ENCODE results near the gene GLO1.
A peak's percentile ranks its signal among the peaks of the same experiment; 100 is the strongest.

GLO1 gene

GRCh38 chr6:38658418-38659167, 44.4 kb downstream of the GLO1 start:
- no peak for DNase-seq (ENCODE audit: low read depth)

- DNase-seq (ENCODE audit: low read depth), result no peak
Observed at GRCh38 chr6:38656896-38657295, 46.0 kb downstream of the GLO1 start.

GRCh38 chr6:38654263-38654662, 48.7 kb downstream of the GLO1 start:
- DNase-seq (ENCODE audit: low read depth), result no peak

DNA sequence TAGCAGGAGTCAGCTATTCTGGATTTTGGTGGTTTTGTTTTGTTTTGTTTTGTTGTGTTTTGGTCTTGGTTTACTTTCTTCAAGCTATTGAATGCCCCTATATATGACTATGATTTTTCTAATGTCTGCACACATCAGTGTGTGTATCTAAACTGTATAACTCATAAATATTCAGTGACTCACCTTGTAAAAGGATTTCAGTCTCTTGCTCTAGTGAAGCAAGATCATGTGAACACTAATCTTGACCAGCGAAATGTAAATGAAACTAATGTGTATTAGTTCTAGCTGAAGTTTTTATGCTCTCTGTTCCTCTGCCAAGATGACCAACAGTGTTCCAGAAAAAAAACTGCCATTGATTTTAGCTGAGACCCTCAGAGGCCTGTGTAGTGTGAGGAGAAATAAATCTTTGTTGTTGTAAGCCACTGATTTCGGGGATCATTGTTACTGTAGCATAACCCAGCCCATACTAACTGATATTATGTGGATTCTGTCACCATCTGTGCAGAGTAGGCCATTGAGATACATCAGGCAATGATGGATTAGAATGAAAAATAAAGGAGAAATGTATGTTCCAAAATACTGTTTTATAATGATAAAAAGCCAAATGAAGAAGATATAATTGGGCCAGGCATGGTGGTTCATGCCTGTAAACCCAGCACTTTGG, 51.7 kb downstream of the GLO1 start:
- DNase-seq (ENCODE audit: low read depth), result no peak

DNA sequence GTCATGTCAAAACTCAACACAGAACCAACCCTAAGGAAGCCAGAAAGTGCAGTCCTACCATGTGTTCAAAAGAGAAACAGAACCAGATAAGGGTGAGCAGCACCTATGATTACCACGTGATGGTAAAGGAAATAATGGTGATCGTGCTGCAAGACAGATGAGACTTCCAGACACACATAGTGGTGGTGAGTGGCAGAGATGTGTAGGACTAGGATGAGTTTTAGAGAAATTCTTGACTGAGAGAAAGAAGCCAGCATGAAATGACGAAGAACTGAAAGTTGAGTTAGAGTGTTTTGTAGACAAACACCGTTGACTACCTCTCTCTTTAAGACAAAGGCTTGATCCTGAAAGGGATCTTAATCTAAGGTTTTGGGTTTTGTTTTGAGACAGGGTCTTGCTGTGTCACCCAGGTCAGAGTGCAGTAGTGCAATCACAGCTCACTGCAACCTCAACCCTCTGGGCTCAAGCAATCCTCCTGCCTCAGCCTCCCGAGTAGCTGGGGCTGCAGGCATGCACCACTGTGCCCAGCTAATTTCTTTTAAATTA, 52.7 kb downstream of the GLO1 start:
- DNase-seq (ENCODE audit: low read depth), result no peak

DNA sequence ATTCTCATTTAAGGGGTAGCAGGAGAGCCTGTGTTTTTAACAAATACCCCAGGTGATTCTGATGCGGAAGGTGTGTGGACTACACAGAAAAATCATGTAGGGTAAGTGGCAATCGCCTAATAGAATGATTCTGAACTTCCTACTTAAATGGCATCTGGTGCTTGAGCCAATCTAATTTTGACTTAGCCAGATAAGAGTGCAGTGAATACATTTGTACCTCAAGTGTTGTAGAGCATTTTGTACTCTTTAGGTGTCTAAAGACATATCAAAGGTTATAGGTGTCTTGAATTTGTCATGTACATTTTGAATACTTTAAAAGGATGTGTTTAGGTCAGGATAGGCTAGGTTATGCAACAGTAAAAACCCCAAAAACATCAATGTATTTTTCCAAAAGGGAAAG, 53.2 kb downstream of the GLO1 start:
- DNase-seq (ENCODE audit: low read depth), result no peak

GRCh38 chr6:38648629-38649028, 54.3 kb downstream of the GLO1 start:
- DNase-seq (ENCODE audit: low read depth), result no peak

GRCh38 chr6:38646166-38646878, 56.6 kb downstream of the GLO1 start:
- DNase-seq (ENCODE audit: low read depth), result no peak

GRCh38 chr6:38644951-38645350, 58.0 kb downstream of the GLO1 start:
- DNase-seq (ENCODE audit: low read depth), result no peak

DNA sequence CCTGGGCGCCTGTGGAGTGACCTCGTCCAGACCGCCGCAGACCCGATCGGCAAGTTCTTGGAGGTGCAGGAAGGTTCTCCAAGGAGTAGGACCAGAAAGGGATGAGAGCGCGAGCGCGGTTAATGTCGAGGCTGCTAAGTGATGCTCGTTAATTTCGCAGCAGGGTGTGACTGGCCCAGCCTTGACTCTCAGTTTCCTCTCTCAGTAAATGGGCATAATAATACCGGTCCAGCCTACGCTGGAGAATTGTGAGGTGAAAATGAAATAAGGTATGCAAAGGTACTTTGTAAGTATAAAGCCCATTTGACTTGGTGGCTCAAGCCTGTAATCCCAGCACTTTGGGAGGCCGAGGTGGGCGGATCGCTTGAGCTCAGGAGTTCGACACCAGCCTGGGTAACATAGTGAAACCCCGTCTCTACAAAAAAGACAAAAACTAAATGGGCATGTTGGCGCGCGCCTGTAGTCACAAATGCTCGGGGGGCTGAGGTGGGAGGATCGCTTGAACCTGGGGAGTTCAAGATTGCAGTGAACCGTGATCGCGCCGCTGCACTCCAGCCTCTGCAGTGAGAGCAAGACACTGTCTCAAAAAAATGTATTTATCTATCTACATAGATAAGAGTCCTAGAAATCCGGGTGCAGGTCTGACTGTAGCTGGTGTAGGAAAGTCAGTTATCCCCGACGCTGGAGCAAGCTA, 62.6 kb downstream of the GLO1 start:
- DNase-seq (ENCODE audit: low read depth), result no peak

DNA sequence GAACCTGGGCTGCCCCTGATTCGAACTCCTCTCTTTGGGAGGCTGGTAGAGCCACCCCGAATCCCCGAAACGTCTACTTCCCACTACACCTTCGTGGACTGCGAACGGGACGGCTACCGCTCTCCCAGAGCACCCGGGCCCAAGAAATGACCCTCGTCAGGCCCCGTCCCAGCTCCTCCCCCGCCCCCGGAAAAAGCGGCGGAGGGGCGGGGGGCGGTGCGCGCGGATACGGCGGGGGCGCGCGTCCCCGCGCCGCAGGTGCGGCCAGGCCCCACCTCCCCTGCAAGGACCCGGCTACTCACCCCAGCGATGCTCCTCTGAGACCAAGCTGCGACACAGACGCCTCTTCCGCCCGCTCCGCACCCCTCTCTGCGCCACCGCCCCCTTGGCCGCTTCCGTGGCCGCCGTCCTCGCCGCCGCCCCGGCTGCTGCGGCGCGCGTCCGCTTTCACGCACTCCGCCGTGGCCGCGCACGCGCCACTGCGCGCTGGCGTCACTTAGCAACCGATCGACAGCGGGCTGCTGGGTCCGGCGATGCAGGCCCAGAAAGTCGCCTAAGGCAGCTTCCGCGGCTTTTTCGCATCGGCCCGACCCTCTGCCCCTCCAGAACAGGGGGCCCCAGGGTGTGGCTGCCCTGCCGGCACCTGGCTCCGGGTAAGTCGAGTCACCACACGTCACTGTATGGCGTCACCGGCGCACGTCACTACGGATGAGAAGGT, 63.3 kb downstream of the GLO1 start, which contains the start of gene BTBD9:
BTBD9 (minus strand) TSS at position 432 of the 718 bp plus-strand sequence.
- peak; percentile 66 for DNase-seq (ENCODE audit: low read depth)

GRCh38 chr6:38638941-38639497, 63.9 kb downstream of the GLO1 start:
- DNase-seq (ENCODE audit: low read depth), result peak; percentile 62

GRCh38 chr6:38637756-38638155, 65.2 kb downstream of the GLO1 start:
- DNase-seq (ENCODE audit: low read depth), result no peak

DNA sequence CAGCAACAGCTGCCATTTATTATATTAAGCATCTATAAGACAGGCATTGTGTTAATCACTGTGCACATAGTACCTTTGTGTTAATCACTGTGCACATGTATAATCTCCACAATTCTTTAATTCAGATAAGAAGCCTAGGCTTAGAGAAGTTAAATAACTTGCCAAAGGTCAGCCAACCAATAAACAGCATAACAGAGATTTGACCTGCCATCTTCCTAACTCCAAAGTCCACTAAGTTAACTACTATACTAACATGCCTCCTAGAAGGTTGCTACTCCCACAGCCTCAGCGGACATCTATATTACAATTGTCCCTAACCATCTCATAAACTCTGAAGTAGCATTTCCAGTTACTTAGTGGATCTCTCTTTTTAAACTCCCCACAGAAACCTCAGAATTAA, 66.9 kb downstream of the GLO1 start:
- DNase-seq (ENCODE audit: low read depth), result no peak

- no peak for DNase-seq (ENCODE audit: low read depth)
Observed at GRCh38 chr6:38634518-38634917, 68.4 kb downstream of the GLO1 start.

GRCh38 chr6:38632490-38632889, 70.5 kb downstream of the GLO1 start:
- DNase-seq (ENCODE audit: low read depth), result no peak

- no peak for DNase-seq (ENCODE audit: low read depth)
Observed at GRCh38 chr6:38631186-38631783, 71.7 kb downstream of the GLO1 start.
